ENCODE results near the gene HECA.
"Not testable (repeated sequence)": the region's sequence is repeated elsewhere in the genome, so short reads cannot be mapped to it uniquely, and the experiment has no call there.

The HECA gene

GRCh38 chr6:139134817-139135577 is at the start of gene HECA:
TSS of gene HECA (plus strand) at chr6:139135080. CDS start at chr6:139135397, 317 bp downstream.
- peak; percentile 75 for DNase-seq

- no peak for DNase-seq
Measured at GRCh38 chr6:139091826-139092225, 43.1 kb upstream of the HECA start.

GRCh38 chr6:139099984-139100383 is 34.9 kb upstream of the HECA start:
- DNase-seq = no peak

GRCh38 chr6:139107051-139107450 is 27.8 kb upstream of the HECA start:
- DNase-seq = no peak

- DNase-seq = no peak
Measured at GRCh38 chr6:139108378-139108777, 26.5 kb upstream of the HECA start.

GRCh38 chr6:139109558-139109957 is 25.3 kb upstream of the HECA start:
- no peak for DNase-seq

- DNase-seq = no peak
Measured at GRCh38 chr6:139112146-139112545, 22.7 kb upstream of the HECA start.

GRCh38 chr6:139112561-139112960 is 22.3 kb upstream of the HECA start:
- no peak for DNase-seq

GRCh38 chr6:139114746-139115145 is 20.1 kb upstream of the HECA start:
- DNase-seq = peak; percentile 68

- no peak for DNase-seq
Measured at GRCh38 chr6:139115989-139116758, 18.7 kb upstream of the HECA start.

GRCh38 chr6:139117734-139118133 is 17.1 kb upstream of the HECA start:
- DNase-seq = no peak

- no peak for DNase-seq
Measured at GRCh38 chr6:139119552-139119951, 15.3 kb upstream of the HECA start.

- not testable (repeated sequence) for DNase-seq
Measured at GRCh38 chr6:139122823-139123222, 12.1 kb upstream of the HECA start.

- no peak for DNase-seq
Measured at GRCh38 chr6:139124887-139125672, 9.8 kb upstream of the HECA start.

GRCh38 chr6:139126255-139126654 is 8.6 kb upstream of the HECA start:
- no peak for DNase-seq

- DNase-seq = no peak
Measured at GRCh38 chr6:139126931-139127330, 7.9 kb upstream of the HECA start.

- no peak for DNase-seq
Measured at GRCh38 chr6:139129284-139129683, 5.6 kb upstream of the HECA start.

GRCh38 chr6:139131736-139132280 is 3.1 kb upstream of the HECA start:
- DNase-seq = no peak

GRCh38 chr6:139133262-139134063 is 1.4 kb upstream of the HECA start:
- no peak for DNase-seq

GRCh38 chr6:139134064-139134395 is 850 bp upstream of the HECA start:
- no peak for DNase-seq

GRCh38 chr6:139135578-139136545 is 982 bp downstream of the HECA start:
- DNase-seq = no peak
